CD4-positive, alpha-beta T cell treated with Interleukin-4 for 4 hours (primary cell): ENCODE results near the gene SLC9B2.
"Not testable (repeated sequence)": the region's sequence is repeated elsewhere in the genome, so short reads cannot be mapped to it uniquely, and the experiment has no call there.

Experiments used
- DNase-seq: peaks from one replicate; pipeline ENCODE4 v3.0.0-alpha.2; 2020

Gene SLC9B2

DNA sequence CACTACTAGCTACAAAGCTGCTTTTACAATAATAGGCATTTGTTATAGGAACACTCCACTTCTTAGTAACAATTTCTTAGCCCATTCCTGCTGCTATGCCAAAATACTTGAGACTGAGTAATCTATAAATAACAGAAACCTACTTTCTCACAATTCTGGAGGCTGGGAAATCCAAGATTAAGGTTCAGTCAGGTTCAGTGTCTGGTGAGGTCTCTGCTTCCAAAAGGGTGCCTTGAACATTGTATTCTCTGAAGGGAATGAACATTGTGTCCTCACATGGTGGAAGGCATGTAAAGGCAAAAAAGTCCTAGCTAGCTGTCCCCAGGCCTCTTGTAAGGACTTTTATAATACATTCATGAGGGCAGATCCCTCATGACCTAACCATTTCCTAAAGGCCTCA is 64.0 kb downstream of the SLC9B2 start:
- DNase-seq: no peak

GRCh38 chr4:103012060-103012459 is 64.5 kb downstream of the SLC9B2 start:
- DNase-seq: no peak

GRCh38 chr4:103011378-103012025 is 65.1 kb downstream of the SLC9B2 start:
- no peak for DNase-seq

DNA sequence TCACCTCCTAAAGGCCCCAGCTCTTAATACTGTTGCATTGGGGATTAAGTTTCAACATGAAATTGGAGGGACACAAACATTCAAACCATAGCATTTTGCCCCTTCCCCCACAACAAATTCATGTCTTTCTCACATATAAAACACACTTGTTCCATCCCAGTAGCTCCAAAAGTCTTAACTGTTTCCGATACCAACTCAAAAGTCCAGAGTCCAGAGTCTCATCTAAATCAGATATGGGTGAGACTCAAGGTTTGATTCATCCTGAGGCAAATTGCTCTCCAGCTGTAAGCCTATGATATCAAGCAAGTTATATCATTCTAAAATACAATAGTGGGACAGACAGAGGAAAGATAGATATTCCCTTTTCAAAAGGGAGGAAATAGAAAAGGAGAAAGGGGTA is 65.8 kb downstream of the SLC9B2 start:
- no peak for DNase-seq

DNA sequence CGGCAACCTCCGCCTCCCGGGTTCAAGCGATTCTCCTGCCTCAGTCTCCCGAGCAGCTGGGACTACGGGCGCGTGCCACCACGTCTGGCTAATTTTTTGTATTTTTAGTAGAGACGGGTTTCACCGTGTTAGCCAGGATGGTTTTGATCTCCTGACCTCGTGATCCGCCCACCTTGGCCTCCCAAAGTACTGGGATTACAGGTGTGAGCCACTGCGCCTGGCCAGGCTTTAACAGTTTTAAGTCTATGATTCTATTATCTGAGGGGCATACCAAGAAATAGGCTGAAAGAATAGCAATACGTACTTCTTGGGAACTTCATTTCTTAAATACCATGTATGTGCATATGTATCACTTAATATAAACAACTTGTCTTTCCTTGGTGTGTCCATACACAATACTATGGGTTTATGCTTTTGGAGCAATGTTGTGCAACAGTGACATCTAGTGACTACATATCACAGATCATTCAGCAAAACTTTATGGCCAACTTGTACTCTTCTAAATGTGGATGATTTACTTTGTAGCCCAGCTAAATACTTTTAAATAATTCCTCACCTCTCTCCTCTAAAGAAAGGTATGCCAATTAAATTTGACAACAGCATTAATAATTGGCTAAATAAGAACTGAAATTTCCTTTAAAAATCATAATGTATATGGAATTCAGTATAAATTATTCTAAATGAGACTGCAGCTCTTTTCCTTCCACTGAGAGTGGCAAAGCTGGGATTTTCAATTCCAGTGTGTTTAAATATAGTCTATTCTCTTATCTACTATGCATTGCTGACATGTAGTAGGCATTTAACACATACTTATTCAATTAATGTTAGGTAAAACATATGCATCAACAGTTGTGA is 67.5 kb downstream of the SLC9B2 start:
- peak; percentile 71 for DNase-seq

DNA sequence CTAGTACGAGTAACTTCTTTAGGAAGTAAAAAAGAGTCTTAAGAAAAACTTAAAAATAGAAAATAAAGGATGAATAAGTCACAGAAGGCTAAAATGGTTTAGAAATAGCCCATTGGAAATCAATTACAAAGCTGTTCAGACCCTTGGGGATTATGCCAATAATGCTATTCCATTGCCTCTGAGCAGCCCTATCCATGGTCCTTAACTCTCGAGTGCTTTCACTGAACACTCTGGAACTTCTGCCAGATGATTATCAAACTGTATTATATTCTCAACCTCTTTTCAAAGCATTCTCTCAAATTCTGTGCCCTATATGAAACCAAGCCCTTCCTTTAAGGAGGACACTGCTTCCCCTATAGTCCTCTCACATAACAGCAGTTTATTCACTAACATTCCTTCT is 74.0 kb downstream of the SLC9B2 start:
- DNase-seq: no peak

DNA sequence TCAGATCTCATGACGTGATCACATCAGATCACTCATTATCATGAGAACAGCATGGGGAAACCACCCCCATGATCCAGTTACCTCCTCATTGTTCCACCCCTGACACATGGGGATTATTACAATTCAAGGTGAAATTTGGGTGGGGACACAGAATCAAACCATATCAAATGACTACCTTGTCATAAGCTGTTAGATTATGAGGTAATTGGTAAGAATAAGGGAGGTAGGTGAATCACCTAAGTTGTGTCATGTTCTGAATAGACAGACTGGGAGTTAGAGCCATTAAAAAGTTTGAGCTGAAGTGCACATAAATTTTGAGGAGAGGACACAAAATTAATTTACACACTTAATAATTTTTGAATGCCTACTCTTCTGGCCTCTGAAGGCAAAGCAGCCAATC is 81.8 kb downstream of the SLC9B2 start:
- no peak for DNase-seq

DNA sequence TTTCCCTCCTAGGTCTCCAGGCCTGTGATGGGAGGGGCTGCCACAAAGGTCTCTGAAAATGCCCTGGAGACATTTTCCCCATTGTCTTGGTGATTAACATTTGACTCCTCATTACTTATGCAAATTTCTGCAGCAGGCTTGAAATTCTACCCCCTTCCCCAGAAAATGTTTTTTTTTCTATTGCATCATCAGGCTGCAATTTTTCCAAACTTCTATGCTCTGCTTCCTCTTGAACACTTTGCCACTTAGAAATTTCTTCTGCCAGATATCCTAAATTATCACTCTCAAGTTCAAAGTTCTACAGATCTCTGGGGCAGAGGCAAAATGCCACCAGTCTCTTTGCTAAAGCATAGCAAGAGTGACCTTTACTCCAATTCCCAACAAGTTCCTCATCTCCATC is 82.6 kb downstream of the SLC9B2 start:
- DNase-seq: not testable (repeated sequence)

- DNase-seq: no peak
Observed at GRCh38 chr4:102988429-102989020, 88.0 kb downstream of the SLC9B2 start.

GRCh38 chr4:102981005-102981404 is 95.6 kb downstream of the SLC9B2 start:
- DNase-seq: no peak
